Vagina (tissue), 2 donors: Measurements from ENCODE around the gene SCYGR5.

ENCODE experiments used
- POLR2A ChIP-seq, 2 donors: fragments of 450-650 bp; IDR thresholded peaks; one replicate each; pipeline ENCODE4 v1.6.1; 2017; ENCODE audit warnings: antibody characterized with exemption in 2 of 2, mild to moderate bottlenecking in 2 of 2, moderate library complexity in 2 of 2
- POLR2AphosphoS5 ChIP-seq, 2 donors: sonication (generic); formaldehyde crosslinking; IDR thresholded peaks; one replicate each; pipeline ENCODE4 v1.9.0; 2017; ENCODE audit warnings: antibody characterized with exemption in 2 of 2, mild to moderate bottlenecking in 2 of 2, low read depth in 1 of 2; ENCODE audit not compliant: insufficient read depth in 1 of 2
- TF ChIP-seq, protein P1 (sequence below), 3 experiments: fragments of 450-650 bp in 2 of 3; fragments of 200-600 bp in 1 of 3; sonication (generic) in 1 of 3; IDR thresholded peaks; one replicate each; pipeline ENCODE4 v1.5.1; 2017 to 2019; ENCODE audit warnings: antibody characterized with exemption in 3 of 3, mild to moderate bottlenecking in 2 of 3, moderate library complexity in 2 of 3

DNA sequence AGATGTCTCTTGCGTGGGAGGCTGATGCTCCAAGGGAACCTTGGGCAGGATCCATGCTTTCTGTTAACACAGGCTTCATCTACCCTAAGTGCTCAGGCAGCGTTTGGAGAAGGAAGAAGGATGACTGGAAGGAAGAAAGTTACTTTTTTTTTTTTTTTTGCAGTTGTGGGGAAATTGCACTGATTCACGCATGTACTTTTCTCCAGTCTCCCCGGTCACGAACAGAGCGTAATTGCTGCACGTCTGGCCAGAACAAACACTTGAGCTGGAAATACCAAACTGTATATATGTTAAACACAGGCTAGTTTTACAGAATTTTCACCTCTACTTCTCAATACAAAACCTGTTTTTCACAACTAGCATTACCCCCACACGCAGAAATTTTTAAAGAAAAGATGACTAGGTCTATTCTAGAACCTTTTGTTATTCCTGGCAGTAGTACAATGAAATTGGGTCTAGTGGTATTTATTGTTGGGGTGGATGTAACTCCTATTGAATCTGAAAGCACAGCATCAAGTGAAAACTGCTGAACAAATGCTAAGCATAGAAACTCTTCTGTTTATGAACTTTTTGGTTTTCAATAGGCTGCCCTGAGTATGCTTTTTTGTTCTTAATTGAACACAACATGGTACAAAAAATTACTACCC lies 9.3 kb upstream of the SCYGR5 start:
- TF ChIP-seq POLR2A (IDR thresholded peaks at IDR 0.05) (no peak), POLR2AphosphoS5 (IDR thresholded peaks at IDR 0.05; ENCODE audit: insufficient read depth in 1 of 2, low read depth in 1 of 2) (no peak)
- TF ChIP-seq, protein P1, sequence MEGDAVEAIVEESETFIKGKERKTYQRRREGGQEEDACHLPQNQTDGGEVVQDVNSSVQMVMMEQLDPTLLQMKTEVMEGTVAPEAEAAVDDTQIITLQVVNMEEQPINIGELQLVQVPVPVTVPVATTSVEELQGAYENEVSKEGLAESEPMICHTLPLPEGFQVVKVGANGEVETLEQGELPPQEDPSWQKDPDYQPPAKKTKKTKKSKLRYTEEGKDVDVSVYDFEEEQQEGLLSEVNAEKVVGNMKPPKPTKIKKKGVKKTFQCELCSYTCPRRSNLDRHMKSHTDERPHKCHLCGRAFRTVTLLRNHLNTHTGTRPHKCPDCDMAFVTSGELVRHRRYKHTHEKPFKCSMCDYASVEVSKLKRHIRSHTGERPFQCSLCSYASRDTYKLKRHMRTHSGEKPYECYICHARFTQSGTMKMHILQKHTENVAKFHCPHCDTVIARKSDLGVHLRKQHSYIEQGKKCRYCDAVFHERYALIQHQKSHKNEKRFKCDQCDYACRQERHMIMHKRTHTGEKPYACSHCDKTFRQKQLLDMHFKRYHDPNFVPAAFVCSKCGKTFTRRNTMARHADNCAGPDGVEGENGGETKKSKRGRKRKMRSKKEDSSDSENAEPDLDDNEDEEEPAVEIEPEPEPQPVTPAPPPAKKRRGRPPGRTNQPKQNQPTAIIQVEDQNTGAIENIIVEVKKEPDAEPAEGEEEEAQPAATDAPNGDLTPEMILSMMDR (IDR thresholded peaks at IDR 0.05) = no peak
